Superior temporal gyrus (tissue), 1 donor: Measurements from ENCODE around the gene TGM5.
"Not testable (repeated sequence)": the region's sequence is repeated elsewhere in the genome, so short reads cannot be mapped to it uniquely, and the experiment has no call there.

Source experiments
- DNase-seq: peaks from one replicate; pipeline ENCODE4 v3.0.0-alpha.2; 2016; ENCODE audit errors: extremely low spot score

TGM5 gene

DNA sequence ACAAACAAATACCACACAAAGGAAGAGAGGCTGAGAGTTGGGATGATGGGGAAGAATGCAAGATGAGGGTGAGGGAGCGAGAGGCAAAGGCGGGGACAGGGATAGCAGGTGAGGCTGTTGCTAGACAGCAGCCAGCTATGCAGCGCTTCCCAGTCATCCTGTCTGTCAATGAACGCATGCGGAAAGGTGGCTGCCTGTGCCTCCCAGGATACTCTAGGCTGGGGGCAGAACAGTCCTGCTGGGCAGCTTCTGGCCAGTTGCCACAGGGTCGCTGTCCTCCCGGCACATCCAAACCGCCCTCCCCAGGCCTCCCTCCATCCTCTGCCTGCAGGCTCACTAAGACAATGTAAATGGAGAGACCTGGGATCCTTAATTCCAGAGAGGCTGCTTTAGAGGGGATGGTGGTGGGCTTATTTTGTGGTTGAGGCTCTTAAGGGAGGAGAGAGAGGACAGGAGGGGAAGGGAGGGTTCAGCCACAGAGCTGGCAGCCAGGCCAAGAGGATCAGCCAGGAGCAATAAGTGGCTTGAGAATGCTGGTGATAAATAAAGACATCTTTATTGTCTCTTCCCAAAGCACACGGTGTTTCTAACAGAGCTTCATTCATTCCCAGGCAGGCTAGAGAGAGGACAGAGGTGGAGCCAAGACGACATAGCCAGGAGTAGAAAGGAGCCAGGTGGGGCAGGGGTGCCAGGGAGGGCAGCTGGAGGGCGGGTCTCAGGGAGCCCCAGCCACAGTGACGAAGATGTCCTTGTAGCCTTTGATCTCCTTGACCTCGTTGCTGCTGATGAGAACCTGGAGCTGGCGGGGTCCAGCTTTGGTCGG, 9.2 kb upstream of the TGM5 start:
- no peak for DNase-seq

DNA sequence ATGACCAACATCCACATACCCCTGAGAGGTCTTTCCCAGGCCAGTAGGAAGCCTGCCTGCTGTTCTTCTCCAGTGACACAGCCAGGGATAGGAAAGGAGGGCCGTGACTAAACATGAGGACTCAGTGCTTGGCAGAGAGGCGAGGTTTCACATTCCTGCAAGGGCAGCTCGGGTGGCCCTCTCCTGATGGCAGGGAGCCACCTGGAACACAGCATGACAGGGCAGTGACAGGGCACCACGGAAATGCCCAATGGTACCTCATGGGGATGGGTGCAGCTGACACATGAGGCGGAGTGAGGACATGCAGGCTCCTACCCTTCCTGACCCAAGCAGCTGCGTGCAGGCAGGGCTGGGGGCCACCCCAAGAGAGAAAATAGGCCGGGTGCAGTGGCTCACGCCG, 7.4 kb upstream of the TGM5 start:
- DNase-seq, result no peak

DNA sequence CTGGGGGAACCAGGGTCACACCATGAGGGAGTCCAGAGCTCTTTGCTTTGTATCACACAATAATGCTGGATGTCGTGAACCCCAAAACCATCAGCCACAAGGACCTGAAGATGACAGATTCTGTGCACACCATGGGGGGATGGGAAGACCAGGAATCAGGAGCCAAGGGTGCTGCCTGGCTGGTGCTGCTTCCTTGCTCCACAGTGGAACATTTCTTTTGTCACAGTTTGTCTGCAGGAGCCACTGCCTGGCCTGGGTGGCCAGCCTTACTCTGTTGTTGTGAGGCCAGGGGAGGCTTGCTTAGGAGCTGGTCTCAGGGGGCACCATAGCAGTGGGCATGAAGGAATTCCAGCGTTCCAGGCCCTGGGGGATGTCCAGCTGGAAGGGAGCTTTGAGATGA, 6.5 kb upstream of the TGM5 start:
- DNase-seq, result no peak

DNA sequence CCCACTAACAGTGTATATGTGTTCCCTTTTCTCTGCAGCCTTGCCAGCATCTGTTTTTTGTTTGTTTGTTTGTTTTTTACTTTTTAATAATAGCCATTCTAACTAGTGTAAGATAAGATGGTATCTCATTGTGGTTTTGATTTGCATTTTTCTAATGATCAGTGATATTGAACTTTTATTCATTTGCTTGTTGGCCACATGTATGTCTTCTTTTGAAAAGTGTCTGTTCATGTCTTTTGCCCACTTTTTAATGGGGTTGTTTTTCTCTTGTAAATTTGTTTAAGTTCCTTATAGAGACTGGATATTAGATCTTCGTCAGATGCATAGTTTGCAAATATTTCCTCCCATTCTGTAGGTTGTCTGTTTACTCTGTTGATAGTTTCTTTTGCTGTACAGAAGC, 5.2 kb upstream of the TGM5 start:
- DNase-seq, result not testable (repeated sequence)

DNA sequence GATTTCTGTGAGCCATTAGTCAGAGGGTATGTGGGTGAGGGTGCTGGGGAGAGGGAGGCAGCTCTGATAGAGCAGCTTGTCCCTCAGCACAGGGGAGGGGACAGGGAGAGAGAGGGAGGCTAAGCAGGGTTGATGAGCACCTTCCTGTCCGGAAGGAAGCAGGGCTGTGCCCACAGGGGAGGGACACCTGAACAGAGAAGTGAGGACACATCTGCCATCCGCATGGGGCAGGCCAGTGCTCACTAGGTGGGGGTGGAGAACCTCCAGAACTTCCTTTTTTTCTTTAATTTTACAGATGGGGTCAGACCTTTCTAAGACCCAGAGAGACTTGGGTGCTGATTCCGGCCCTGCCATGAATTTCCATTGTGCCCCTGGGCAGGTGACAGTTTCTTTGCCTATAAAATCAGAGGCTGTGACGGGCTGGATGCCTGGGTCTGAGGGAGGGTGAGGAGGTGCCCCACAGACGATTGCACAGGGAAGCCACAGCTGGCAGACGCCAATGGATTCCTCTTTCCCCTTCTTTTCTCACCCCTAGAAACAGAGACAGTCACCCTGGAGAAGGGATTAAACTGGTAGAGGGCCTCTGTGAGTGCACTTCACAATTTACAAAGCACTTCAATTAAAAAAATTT, 4.1 kb upstream of the TGM5 start:
- no peak for DNase-seq

DNA sequence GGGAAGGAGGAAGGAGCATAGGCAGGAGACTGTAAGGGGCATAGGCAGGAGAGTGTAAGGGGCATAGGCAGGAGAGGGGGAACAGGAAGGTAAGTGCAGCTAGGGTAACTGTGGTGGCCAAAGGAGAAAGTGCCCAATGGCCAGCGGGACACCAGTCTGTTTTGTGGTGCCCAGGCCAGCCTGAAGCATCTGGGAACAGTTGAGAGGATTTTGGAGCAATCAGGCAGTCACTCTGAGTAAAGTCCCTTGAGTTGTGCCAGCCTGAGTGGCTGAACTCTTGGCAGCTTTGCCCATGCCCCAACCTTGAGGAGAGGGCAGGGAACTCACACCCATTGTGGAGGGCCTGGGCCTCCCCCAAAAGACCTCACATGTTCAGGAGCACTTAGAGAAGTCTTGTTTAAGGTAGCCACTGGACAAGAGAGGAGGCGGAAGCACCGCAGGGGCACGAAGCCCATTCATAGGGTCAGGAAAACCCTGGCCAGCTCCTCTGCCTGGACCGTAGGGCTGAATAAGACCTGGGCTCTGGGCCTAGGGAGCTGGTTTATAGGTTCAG, 3.5 kb upstream of the TGM5 start:
- no peak for DNase-seq

DNA sequence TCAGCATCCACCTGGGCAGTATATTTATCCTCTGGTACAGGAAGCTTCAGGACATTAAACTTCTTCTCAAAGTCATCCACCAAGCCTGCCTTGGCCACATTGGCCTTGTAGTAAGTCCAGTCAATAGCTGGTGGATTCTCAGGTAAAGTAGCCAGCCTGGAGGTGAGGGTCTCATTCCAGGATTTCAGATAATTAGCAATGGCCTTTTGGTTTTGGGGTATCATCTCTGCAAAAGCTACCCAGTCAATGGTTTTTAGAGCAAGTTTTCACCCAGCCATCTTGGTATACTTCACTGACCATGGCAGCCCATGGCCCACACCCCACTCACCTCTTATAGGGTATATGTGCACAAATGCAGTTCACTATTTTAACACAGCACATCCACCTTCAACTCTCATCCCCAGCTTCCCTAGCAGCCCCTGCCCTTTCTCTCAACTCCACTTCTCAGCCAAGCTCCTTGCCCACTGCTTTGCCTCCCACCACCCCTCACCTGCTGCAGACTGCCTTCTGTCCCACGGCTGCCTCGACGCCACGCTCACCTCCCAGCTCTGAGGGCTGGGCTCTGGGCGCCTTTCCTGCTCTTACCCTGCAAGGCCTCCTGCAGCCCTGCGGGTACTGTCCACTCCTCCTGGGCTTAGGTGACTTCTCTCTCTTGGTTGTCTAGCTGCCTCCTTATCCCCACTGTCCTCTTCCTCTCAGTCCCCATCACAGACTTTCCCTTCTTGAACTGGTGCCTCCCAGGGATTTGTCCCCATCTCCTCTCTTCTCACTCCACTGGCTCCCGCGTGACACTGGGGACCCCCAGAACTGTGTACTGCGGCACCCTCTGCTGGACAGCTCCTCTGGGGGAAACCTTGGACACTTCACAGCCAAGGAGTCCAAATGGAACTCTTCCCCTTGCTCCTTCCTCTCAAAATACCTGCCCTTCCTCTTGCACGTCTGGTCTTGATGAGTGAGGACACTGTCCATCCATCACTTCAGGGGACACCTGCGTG, 1.7 kb upstream of the TGM5 start:
- DNase-seq, result no peak

DNA sequence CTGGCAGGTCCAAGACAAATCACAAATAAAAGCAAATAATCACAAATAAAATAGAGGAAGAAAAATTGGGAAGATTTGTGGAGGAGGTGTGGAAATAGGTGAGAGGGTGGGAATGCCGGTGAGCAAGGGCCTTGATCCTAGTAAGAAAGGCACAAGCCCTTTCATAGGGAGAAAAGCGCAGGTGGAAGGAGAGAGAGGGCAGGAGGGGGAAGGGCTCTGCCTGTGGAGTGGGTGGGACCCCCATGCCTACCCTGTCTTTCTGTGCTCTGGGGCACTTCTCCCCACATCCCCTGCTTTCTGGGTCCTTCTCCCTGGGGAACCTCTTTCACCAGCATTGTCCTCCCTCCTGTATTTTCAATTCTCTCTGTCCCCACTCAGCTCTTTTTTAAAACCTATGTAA, 711 bp upstream of the TGM5 start:
- DNase-seq, result no peak

DNA sequence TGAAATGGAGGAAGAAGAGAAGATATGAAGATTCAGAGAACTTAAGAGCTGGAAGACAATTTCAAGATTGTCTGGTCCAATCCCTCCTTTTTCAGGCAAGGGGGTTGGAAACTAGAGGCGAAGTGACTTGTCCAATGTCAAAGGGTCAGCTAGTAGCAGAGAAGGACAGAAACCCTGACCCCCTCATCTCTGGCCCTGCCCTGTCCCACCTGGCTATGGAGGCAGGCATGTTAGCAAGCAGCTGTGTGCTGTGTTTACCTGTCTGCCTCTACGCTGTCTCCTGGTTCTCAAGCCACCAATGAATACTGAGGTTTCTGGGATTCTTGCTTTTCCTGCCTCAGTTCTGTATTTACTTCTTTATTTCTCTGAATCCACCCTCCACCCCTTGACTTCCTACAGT, 342 bp downstream of the TGM5 start:
- DNase-seq, result no peak

DNA sequence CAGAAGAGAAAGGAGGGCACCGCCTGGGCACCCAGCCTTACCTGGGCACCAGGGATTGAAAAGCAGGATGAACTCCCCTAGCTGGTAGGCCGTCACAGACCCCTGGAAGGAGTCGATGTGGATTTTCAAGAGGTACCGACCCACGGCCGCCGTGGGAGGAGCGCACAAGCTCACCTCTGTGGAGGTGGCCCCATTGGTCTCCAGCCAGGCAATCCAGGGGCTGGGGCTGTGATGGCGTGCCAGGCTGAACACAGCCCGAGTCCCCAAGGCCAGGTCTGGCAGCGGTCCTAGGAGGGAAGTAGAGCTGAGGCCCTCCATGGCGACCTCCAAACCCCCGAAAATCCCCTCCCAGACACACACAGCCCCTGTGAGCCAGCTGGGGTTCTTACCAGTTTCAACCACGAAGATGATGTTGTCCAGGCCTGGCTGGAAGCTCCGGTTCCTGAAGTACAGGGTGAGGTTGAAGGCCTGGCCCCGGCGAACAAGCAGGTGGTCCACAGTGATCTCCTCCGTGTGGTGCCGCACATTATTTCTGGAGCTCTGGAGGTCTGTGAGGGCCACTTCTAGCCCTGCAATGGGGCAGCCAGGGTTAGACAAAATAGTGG, 6.6 kb downstream of the TGM5 start:
- DNase-seq, result no peak

DNA sequence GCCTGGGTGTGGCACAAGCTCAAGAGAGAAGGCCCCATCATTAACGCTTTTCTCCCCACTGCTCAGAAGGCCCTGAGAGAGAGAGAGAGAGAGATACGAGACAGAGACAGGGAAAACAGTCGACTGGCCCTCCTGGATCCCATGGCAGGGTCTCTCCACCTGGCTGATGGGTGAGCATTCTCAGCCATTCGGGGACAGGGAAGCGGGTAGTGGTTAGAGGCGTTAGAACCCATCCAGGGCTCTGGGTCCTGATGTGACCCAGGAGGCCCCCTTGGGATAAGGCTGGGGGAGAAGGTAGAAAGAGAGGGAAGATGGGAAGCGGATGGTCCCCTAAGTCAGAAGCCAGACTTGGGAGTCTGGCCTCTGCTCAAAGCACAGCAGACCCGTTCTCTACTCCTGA, 7.9 kb downstream of the TGM5 start:
- no peak for DNase-seq

DNA sequence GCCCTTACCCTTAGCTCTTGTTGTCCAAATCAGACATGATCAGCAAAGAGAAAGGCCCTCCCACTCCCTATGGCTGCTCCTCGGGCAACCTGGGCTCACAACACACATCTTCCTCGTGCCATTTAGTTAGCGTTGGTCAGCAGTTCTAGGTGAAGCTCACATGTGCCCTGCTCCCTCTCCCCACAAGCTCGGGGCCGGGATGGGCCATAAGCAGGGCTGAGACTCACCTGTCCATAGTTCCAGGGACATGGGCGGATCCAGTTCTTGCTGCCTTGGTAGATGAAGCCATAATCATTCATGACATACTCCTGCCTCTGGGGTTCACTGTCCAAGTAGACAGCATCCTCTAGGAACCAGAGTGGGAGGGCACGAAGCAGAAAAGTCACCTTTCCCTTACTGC, 10.4 kb downstream of the TGM5 start:
- no peak for DNase-seq

DNA sequence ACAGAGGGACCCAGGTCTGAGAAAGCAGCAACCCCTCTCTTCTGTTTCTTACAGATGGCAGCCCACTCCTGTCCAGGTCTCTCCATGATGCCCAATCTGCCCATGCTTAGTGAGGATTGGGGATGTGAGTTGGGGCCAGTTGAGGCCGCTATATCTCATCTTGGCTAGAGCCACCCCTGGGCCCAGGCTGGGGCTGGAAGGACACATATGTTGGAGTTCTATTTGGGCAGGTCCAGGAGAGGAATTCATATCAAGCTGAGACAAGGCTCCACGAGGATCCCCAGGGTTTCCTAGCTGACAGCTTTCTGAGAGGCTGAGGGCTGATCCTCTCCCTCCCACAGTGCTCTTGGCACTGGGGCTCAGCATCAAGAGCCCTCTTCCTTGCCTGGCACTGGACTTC, 11.4 kb downstream of the TGM5 start:
- no peak for DNase-seq

DNA sequence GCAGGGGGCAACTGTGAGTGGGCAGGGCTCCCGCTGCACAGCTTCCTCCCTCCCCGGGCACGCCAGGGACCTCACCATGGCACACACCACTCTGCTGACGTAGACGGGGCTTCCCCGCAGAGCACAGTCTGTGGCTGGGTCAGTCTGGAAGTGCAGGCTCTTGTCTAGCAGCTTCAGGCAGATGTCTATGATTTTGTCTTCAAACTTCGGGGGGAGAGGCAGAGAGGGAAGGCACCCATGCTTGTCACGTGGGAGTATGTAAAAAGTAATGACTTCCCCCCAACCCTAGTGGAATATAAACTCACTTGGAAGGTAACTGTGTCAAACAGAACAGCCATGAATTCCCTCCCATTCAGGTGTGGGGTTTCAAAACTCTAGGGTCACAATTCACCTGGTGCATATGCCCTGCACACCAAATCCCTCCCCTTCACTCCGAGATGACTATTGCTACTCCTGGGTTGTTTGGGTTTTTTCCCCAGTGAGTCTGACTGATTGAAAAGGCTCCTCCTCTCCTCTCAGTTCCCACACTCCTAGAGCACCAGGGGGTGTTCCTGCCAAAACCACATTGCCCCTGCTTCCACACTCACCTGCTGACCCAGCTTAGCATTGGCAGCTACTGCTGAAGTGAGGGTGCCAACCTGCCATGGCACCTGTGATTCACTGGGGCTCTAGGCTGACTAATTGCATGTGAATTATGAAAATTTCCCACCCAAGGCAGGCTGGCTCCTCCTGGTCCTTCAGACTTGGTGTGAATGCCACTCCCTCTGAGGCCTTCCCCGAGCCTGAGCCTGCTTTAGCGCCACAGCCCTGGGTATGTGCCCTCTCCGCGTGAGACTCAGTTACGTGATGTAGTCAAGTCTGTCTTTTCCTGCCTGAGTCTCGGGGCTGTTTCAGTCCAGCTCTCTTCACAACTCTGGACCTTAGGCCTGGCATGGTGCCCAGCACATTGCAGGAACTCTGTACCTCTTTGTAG, 13.0 kb downstream of the TGM5 start:
- no peak for DNase-seq

DNA sequence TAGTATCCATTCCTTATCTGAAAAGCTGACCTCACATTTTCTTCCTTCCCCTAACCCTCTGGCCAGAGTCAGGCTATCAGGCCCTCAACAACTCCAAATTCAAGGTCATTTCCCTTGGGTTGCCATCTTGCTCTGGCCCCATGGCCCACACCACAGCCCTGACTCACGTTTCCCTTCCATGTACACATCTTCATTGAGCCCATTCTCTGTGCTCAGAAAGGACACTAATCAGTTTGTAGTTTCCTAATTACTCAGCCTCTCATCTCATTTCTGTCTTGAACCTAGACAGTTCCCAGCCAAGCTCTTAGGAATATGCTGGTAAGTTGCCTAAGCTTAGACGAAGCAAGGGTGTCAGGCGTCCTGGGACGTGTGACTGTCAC, 14.9 kb downstream of the TGM5 start:
- no peak for DNase-seq

DNA sequence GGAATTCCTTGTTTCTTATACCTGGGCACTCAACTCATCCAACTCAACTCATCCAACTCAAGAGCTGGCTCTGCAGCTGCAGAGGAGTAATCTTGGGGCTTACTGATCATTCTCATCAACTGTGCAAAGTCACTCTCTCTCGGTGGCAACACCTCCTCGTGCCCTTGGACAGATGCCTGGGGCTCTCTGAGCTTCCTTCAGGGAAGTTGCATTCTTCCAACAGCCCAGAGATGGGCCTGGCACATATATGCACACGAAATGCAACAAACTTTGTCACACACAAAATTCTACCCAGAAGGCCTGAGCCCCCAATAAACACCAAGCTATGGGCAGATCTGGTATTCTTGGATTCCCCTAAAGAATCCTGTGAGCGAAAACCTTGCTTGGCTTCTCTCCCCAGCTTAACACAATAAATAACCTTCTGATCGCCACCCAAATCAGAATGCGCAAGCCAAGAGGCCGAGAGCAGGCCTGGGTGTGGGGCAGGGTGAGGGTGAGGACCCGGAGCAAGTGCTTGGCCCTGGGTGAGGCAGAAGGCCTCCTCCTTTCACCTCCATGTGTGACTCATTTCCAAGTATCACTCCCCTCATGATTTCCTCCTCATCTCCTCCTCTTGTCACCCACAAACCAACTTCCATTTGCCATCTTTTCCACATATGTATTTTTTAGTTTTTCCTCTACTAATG, 15.4 kb downstream of the TGM5 start:
- DNase-seq, result no peak

DNA sequence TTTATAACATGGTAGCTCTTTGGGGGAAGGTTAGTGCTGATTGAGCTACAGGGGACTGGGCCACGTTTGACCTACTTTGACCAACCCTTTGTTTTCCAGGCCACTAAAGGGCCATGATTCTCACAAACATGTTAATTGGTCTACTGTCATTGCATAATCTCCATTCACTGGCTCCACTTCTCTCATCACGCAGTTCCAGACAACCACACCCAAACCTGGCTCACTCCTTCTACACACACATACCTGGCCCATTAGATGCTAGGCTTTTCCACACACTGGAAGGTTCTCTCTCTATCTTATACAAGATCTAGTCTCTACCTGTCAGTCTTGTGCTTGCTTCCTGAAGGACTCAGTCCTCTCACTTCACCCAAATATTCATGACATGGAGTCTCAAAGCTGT, 15.9 kb downstream of the TGM5 start:
- DNase-seq, result no peak

DNA sequence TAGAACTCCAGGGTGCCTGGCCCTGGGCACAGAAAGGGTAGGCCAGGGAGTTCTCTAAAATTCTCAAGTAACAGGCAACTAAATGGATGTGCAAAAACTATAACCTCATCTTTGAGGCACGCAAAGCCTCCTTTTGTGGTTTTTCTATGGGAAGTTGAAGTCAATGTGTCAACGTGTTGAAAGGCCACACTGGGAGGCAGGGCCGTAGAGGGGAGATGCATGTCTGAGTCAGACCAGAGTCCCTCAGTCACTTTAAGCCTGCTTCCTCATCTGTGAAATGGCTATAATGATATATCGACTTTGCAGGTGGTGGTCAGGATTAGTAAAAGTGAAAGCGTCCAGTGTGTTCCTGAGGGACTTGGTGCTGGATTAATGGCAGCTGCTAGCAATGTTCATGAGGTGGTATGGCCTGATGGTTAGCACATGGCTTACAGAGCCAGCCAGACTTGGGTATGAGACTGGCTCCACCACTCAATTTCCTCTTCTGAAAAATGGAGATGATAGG, 17.0 kb downstream of the TGM5 start:
- DNase-seq, result no peak

DNA sequence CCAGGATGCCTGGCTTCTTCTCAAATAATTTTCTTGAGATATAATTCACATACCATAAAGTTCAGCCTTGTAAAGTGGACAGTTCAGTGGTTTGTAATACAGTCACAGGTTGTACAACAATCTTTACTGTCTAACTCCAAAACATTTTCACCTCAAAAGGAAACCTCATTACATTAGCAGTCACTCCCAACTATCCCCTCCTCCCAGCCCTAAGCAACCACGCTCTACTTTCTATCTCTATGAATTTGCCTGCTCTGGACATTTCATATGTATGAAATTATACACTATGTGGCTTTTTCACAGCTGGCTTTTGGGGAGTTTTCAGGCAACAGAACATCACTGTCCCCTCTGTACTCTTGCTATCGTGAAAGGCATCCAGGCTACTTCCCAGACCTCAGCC, 17.5 kb downstream of the TGM5 start:
- DNase-seq, result no peak

DNA sequence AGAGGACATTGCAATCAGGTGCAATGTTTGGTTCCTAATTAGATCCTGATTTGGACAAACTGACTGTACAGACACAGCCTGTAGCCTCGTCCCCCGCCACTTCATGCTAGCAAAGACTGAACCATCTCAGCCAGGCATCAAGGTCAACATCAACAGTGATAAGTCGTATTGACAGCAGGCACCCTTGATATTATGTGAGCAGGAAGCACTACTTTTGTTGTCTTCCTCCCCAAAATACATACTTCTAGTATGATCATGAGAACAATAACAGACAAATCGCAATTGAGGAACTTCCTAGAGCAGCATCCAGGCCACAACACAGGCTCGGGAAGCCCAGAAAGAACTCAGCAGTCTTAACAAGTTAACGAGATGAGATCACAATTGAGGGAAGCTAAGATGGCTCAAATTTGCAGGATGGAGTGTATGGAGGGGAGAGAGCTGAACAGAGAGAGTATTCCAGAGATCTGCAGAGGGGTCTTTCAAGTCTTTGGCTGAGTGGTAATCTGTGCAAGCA, 20.4 kb downstream of the TGM5 start:
- DNase-seq, result no peak
